ENCODE results near the gene PPM1G.
A peak's percentile ranks its signal among the peaks of the same experiment; 100 is the strongest.

DNA sequence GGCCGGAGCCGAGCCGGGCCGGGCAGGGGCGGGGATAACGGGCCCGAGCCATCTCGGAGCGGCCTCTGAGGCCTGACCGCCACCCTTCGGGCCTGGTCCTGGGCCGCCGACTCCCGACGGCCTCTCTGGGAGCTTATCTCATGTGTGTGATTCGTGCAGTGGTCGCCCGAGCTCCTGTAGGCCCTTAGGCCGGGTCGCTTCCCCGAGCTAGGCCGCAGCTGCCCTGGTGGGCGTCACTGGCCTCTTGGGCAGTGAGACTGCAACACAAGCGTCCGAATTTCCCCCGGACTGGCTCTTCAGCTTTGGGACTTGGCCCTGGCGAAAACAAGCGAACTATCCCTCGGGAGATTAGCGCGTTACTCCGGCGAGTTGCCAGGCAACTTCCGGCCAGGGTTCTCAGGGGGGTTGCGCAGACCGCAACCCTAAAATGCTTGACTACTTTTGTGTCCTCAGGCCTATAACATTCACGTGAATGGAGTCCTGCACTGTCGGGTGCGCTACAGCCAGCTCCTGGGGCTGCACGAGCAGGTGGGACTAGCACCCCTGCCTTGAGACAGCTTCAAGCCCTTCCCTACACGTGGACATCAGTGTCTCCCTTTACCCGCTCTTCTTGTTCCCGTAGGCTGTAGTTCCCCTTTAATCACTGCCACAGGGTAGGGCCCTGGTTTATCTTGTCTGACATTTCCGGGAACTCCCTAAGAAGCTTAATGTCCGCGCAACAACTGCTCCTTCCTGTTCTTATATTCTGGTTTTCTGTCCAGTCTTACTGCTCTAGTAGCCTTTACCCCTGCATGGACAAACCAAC lies 38.4 kb downstream of the PPM1G start:
- TF ChIP-seq, protein P1, sequence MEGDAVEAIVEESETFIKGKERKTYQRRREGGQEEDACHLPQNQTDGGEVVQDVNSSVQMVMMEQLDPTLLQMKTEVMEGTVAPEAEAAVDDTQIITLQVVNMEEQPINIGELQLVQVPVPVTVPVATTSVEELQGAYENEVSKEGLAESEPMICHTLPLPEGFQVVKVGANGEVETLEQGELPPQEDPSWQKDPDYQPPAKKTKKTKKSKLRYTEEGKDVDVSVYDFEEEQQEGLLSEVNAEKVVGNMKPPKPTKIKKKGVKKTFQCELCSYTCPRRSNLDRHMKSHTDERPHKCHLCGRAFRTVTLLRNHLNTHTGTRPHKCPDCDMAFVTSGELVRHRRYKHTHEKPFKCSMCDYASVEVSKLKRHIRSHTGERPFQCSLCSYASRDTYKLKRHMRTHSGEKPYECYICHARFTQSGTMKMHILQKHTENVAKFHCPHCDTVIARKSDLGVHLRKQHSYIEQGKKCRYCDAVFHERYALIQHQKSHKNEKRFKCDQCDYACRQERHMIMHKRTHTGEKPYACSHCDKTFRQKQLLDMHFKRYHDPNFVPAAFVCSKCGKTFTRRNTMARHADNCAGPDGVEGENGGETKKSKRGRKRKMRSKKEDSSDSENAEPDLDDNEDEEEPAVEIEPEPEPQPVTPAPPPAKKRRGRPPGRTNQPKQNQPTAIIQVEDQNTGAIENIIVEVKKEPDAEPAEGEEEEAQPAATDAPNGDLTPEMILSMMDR (IDR thresholded peaks at IDR 0.05; ENCODE audit: low read depth, low read length) = no peak
- no peak for TF ChIP-seq POLR2A (IDR thresholded peaks at IDR 0.05; ENCODE audit: extremely low read depth, insufficient read length)
- TF ChIP-seq, protein P2, sequence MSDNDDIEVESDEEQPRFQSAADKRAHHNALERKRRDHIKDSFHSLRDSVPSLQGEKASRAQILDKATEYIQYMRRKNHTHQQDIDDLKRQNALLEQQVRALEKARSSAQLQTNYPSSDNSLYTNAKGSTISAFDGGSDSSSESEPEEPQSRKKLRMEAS (IDR thresholded peaks at IDR 0.05; ENCODE audit: low read depth, low read length) = peak; percentile 95

Data from NB4 (cell line).